Erythroblast (primary cell): Measurements from ENCODE around the gene CD244.
"Not testable (repeated sequence)": the region's sequence is repeated elsewhere in the genome, so short reads cannot be mapped to it uniquely, and the experiment has no call there.

ENCODE experiments used
- GATA1 ChIP-seq: IDR thresholded peaks from 2 replicates; pipeline ENCODE4 v1.6.1; 2011; ENCODE audit warnings: low read depth, mild to moderate bottlenecking, control low read depth, low read length, moderate library complexity
- POLR2A ChIP-seq: IDR thresholded peaks from 2 replicates; pipeline ENCODE4 v1.6.1; 2011; ENCODE audit warnings: mild to moderate bottlenecking, low read length

DNA sequence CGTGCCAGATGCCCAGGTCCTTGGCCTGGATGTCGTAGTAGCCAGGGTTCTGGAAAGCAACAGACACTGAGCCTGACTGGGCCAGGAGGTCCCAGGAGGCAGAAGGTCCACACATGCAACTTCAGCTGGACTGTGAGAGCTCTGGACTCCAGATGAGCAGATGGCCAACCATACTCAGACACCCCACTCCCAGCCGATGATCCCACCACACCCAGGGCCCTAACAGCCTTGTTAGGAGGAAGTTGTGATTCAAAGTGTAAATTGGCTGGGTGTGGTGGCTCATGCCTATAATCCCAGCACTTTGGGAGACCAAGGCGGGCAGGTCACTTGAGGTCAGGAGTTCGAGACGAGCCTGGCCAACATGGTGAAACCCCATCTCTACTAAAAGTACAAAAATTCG is 18.6 kb upstream of the CD244 start:
- not testable (repeated sequence) for TF ChIP-seq POLR2A, GATA1
